GM19238 (cell line): ENCODE measurements around the gene CUL1.

Source experiments
- DNase-seq: peaks from one replicate; pipeline ENCODE4 v3.0.0; 2011; ENCODE audit warnings: low spot score; ENCODE audit not compliant: insufficient read length

Gene CUL1

DNA sequence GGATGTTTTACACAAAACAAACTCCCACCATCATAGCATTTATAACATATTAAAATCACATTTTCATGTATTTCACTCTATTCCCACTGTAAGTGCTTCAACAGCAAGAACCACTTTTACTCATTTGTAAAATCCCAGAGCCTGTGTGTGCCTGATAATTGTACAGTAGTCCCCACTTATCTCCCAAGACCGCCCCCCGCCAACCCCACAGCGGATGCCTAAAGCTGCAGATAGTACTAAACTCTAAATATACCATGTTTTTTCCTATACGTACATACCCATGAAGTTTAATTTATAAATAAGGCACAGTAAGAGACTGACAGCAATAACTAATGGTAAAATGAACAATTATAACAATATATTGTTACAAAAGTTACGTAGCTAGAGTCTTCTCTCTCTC, 151.9 kb downstream of the CUL1 start:
- DNase-seq: no peak
